ENCODE results near the gene PAX3. TPM values are rescaled to one million over a fixed set of nuclear protein-coding genes. Genes with fewer than 3 reads are reported as not detected.

PAX3 gene
- total and polyA plus RNA-seq, 4 donors: not detected

- TF ChIP-seq REST (IDR thresholded peaks at IDR 0.05): no peak
- TF ChIP-seq HNF4G (IDR thresholded peaks at IDR 0.05): no peak
- no peak for TF ChIP-seq TAF1 (conservative IDR thresholded peaks at IDR 0.05)
- no peak for TF ChIP-seq YY1 (IDR thresholded peaks at IDR 0.05)
Observed at GRCh38 chr2:222338374-222338773, 39.6 kb upstream of the PAX3 start (continued).

- Histone ChIP-seq H3K27me3 (ENCODE audit: control insufficient read depth in 4 of 4, insufficient read depth in 4 of 4, low read length in 3 of 4) (peaks cover 0 to 2% (median 0%) of the 10 kb centered on the region in 4 donors), H3K27ac (ENCODE audit: low read depth in 1 of 2, low read length in 2 of 2) (no peak overlapping the region), H3K9me3 (ENCODE audit: control insufficient read depth in 4 of 4, low read length in 3 of 4) (peaks cover 0 to 6% (median 0%) of the 10 kb centered on the region in 4 donors), H3K36me3 (ENCODE audit: control insufficient read depth in 4 of 4, insufficient read depth in 3 of 4, low read depth in 1 of 4, low read length in 3 of 4) (no peaks in the 10 kb centered on the region), H3K9ac (ENCODE audit: low read depth in 1 of 2, low read length in 2 of 2) (no peak overlapping the region), H3K4me3 (ENCODE audit: low read depth in 1 of 3, low read length in 3 of 3) (no peak overlapping the region), H3K4me1 (ENCODE audit: control insufficient read depth in 4 of 4, insufficient read depth in 4 of 4, low read length in 3 of 4) (no peaks in the 10 kb centered on the region)
- TF ChIP-seq JUND (IDR thresholded peaks at IDR 0.05) (no peak), FOXA1 (IDR thresholded peaks at IDR 0.05) (no peak), GABPA (IDR thresholded peaks at IDR 0.05 in 1 of 2, conservative IDR thresholded peaks at IDR 0.05 in 1 of 2) (no peak), RAD21 (IDR thresholded peaks at IDR 0.05) (no peak), ZBTB33 (IDR thresholded peaks at IDR 0.05) (no peak), SP1 (IDR thresholded peaks at IDR 0.05) (no peak), HNF4A (conservative IDR thresholded peaks at IDR 0.05) (no peak), REST (IDR thresholded peaks at IDR 0.05) (no peak), FOXA2 (IDR thresholded peaks at IDR 0.05) (no peak), CTCF (IDR thresholded peaks at IDR 0.05; ENCODE audit: low read depth, low read length, missing input control) (no peak), ATF3 (IDR thresholded peaks at IDR 0.05) (no peak), TAF1 (conservative IDR thresholded peaks at IDR 0.05) (no peak), HNF4G (IDR thresholded peaks at IDR 0.05) (no peak), NR2F2 (IDR thresholded peaks at IDR 0.05) (no peak), YY1 (IDR thresholded peaks at IDR 0.05) (no peak), MAX (IDR thresholded peaks at IDR 0.05) (no peak), RXRA (IDR thresholded peaks at IDR 0.05) (no peak)
- DNase-seq (ENCODE audit: low spot score): no peak
Observed at GRCh38 chr2:222336931-222337330, 38.1 kb upstream of the PAX3 start.
